Sigmoid colon (tissue), 7 donors: Measurements from ENCODE around the gene CLMN. TPM values are rescaled to one million over a fixed set of nuclear protein-coding genes. Genes with fewer than 3 reads are reported as not detected.

ENCODE experiments used
- DNase-seq: peaks from one replicate; pipeline ENCODE4 v3.0.0-alpha.2; 2019
- H3K27ac ChIP-seq, 4 donors: fragments of 200-600 bp; sonication (generic); one replicate each; pipeline ENCODE4 v1.5.1; 2016 to 2019; ENCODE audit warnings: mild to moderate bottlenecking in 1 of 4
- H3K27me3 ChIP-seq, 3 donors: fragments of 200-600 bp; sonication (generic); one replicate each; pipeline ENCODE4 v1.5.1; 2019; ENCODE audit warnings: mild to moderate bottlenecking in 1 of 3
- H3K36me3 ChIP-seq, 4 donors: fragments of 200-600 bp; sonication (generic); one replicate each; pipeline ENCODE4 v1.5.1; 2016 to 2019
- H3K4me1 ChIP-seq, 4 donors: fragments of 200-600 bp; sonication (generic); one replicate each; pipeline ENCODE4 v1.5.1; 2017 to 2019
- H3K4me3 ChIP-seq, 4 donors: fragments of 200-600 bp; sonication (generic); one replicate each; pipeline ENCODE4 v1.5.1; 2017 to 2019; ENCODE audit warnings: mild to moderate bottlenecking in 2 of 4, moderate library complexity in 1 of 4
- H3K9me3 ChIP-seq, 4 donors: fragments of 200-600 bp in 3 of 4; sonication (generic) in 3 of 4; one replicate each; pipeline versions ENCODE4 v1.5.1 to v1.6.1; 2013 to 2019
- CTCF ChIP-seq, 4 experiments: fragments of 450-650 bp in 3 of 4; fragments of 200-600 bp in 1 of 4; IDR thresholded peaks; one replicate each; pipeline ENCODE4 v1.5.1; 2016 to 2019; ENCODE audit warnings: antibody characterized with exemption in 4 of 4, mild to moderate bottlenecking in 3 of 4, moderate library complexity in 2 of 4
- EP300 ChIP-seq, 4 donors: sonication (generic); formaldehyde crosslinking; IDR thresholded peaks; one replicate each; pipeline ENCODE4 v1.6.1; 2017; ENCODE audit warnings: antibody characterized with exemption in 4 of 4
- POLR2A ChIP-seq, 2 donors: fragments of 450-650 bp; IDR thresholded peaks; one replicate each; pipeline ENCODE4 v1.6.1; 2016; ENCODE audit warnings: antibody characterized with exemption in 2 of 2, mild to moderate bottlenecking in 2 of 2, moderate library complexity in 2 of 2
- POLR2AphosphoS5 ChIP-seq, 4 donors: sonication (generic); formaldehyde crosslinking; IDR thresholded peaks; one replicate each; pipeline ENCODE4 v1.6.1; 2017; ENCODE audit warnings: antibody characterized with exemption in 4 of 4
- WGBS, 2 donors: extraction: QIAGEN DNeasy Blood & Tissue Kit; methylation state at CpG; one replicate each; pipeline ENCODE4 v1.1.7; 2013; 5-methylcytosine and 5-hydroxymethylcytosine counted together
- intact Hi-C: fragments of 100-400 bp; cut with DNase I; formaldehyde crosslinking; loops from one replicate; pipeline ENCODE4 v1.15.1; 2023
- polyA plus RNA-seq, 3 donors: library from polyadenylated mRNA; stranded (reverse); fragments of 200-250 nt; gene quantifications; one replicate each; pipeline ENCODE4 v1.2.3, GENCODE V29; 2013
- total RNA-seq, 4 donors: library from RNA; depleted of rRNA; stranded (reverse); fragments of >200 nt; gene quantifications; one replicate each; pipeline ENCODE4 v1.1.0, GENCODE V29; 2016
- donor health status: healthy with polysubstance abuse.
- donor health status: Bipolar disorder and iron deficiency.
- donor health status: healthy.

The CLMN gene
- total and polyA plus RNA-seq, 7 donors, result 3.5 to 40.2 (median 9.1) TPM

GRCh38 chr14:95331708-95332408 is 12.2 kb upstream of the CLMN start:
- TF ChIP-seq CTCF (IDR thresholded peaks at IDR 0.05) (no peak), EP300 (IDR thresholded peaks at IDR 0.05) (no peak), POLR2AphosphoS5 (IDR thresholded peaks at IDR 0.05) (no peak), POLR2A (IDR thresholded peaks at IDR 0.05) (no peak)
- Histone ChIP-seq H3K9me3 (no peaks in the 10 kb centered on the region), H3K4me1 (no peaks in the 10 kb centered on the region), H3K27ac (no peak overlapping the region), H3K27me3 (no peaks in the 10 kb centered on the region), H3K4me3 (no peak overlapping the region), H3K36me3 (no peaks in the 10 kb centered on the region)
- intact Hi-C loops, result no loop called here
- WGBS, 2 donors, result 82 to 87% methylated on average over 10 of the region's 10 CpGs
- no peak for DNase-seq

DNA sequence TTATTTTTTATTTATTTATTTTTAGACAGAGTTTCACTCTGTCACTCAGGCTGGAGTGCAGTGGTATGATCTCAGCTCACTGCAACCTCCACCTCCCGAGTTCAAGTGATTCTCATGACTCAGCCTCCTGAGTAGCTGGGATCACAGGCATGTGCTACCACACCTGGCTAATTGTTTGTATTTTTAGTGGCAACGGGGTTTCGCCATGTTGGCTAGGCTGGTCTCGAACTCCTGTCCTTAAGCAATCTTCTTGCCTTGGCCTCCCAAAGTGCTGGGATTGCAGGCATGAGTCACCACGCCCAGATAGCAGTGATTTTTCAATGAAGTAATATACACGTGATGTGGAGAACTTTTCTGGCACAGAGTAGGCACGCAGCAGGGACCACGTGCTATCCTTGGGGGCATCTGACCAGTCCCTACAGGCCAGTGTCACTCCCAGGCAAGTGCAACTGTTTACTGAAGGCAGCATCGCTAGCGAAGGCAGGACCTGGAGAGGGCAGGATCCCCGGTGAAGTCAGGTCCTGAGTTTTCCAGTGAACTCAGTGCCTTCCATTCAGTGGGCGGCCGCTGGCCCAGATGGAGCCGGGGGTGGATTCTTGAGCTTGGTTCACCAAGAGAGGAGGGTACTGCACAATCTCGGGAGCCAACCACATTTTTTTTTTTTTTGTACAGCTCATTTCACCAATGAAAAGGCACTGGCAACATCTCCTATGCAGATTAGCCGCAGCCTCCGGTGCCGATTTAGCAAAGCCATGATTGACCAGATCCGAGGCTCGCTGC is 11.1 kb upstream of the CLMN start:
- Histone ChIP-seq H3K27me3 (no peaks in the 10 kb centered on the region), H3K4me3 (no peak overlapping the region), H3K4me1 (no peaks in the 10 kb centered on the region), H3K36me3 (no peaks in the 10 kb centered on the region), H3K27ac (no peak overlapping the region), H3K9me3 (no peaks in the 10 kb centered on the region)
- intact Hi-C loops, result no loop called here
- 92 to 94% methylated on average over 20 of the region's 20 CpGs for WGBS, 2 donors
- no peak for DNase-seq
- TF ChIP-seq POLR2AphosphoS5 (IDR thresholded peaks at IDR 0.05) (no peak), POLR2A (IDR thresholded peaks at IDR 0.05) (no peak), EP300 (IDR thresholded peaks at IDR 0.05) (no peak), CTCF (IDR thresholded peaks at IDR 0.05) (no peak)

DNA sequence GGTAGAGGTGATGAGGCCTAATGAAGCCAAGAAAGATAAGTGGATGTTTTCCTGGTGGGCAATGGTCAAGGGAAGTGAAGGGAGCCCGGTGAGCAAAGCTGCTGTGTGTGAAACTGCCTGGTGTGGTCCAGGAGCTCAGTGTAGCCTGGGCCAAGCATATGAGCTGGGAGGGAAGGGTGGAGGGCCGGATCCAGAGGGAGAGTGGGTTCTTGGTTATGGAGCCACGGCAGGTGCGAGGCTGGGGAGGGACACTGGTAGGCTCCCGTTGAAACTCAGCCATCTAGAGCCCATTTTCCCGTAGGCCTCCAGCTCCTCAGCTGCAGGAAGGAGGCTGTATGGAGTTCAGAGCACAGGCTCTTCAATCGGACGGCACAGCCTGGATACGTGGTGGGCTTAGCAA is 10.2 kb upstream of the CLMN start:
- Histone ChIP-seq H3K27ac (no peak overlapping the region), H3K27me3 (no peaks in the 10 kb centered on the region), H3K36me3 (no peaks in the 10 kb centered on the region), H3K4me3 (no peak overlapping the region), H3K4me1 (no peaks in the 10 kb centered on the region), H3K9me3 (no peaks in the 10 kb centered on the region)
- DNase-seq, result no peak
- 94 to 95% methylated on average over 9 of the region's 9 CpGs for WGBS, 2 donors
- intact Hi-C loops, result no loop called here
- TF ChIP-seq POLR2A (IDR thresholded peaks at IDR 0.05) (no peak), EP300 (IDR thresholded peaks at IDR 0.05) (no peak), CTCF (IDR thresholded peaks at IDR 0.05) (no peak), POLR2AphosphoS5 (IDR thresholded peaks at IDR 0.05) (no peak)

DNA sequence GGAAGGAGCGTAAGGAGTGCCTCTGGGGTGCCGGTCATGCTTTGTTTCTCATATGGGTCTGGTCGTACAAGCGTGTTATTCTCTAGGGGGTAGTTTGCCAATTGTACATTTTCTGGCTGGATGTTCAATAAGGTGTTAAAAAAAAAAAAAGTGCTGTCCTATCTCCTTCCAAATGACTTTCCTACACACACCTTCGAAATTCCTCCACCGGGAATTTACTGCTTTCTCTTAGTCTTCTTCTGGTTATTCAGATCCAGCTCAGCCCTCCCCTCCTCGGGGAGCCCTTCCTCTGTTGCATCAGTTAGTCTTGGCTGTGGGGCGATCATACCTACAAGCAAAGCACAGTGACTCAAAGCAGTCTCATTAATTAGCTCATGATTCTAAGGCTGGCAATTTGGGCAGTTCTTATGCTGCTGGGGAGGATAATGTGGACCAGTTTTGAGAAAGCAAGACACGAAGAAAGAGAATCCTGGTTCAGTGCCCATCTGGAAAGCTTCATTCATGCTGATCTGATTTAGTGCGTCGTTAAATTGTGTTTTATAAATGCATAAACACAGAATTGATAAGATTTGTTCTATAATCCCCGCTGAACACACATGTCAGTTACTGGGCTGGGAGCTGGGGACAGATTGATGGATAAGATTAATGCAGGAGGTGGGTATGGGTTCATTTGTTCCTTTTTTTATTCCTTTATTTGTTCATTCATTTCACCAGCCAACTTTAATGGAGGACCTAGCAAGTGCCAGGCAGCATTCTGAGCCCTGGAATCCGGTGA is 9.2 kb upstream of the CLMN start:
- intact Hi-C loops, result no loop called here
- H3K27me3 ChIP-seq, result no peaks in the 10 kb centered on the region
- DNase-seq, result no peak
- H3K4me1 ChIP-seq, result no peaks in the 10 kb centered on the region
- H3K27ac ChIP-seq, result no peak overlapping the region
- TF ChIP-seq POLR2AphosphoS5 (IDR thresholded peaks at IDR 0.05), result no peak
- TF ChIP-seq CTCF (IDR thresholded peaks at IDR 0.05), result no peak
- TF ChIP-seq POLR2A (IDR thresholded peaks at IDR 0.05), result no peak
- no peak for TF ChIP-seq EP300 (IDR thresholded peaks at IDR 0.05)
- WGBS, 2 donors, result 68 to 71% methylated on average over 13 of the region's 13 CpGs
- no peaks in the 10 kb centered on the region for H3K9me3 ChIP-seq
- H3K4me3 ChIP-seq, result no peak overlapping the region
- no peaks in the 10 kb centered on the region for H3K36me3 ChIP-seq
